Uterus (tissue), 2 donors: ENCODE results near the gene ERVFRD-1.

Experiments used
- POLR2A ChIP-seq, 2 donors: fragments of 450-650 bp; IDR thresholded peaks; one replicate each; pipeline ENCODE4 v1.6.1; 2016; ENCODE audit warnings: antibody characterized with exemption in 2 of 2, mild to moderate bottlenecking in 1 of 2, moderate library complexity in 1 of 2
- TF ChIP-seq, protein P1 (sequence below), 4 experiments: fragments of 200-600 bp in 2 of 4; fragments of 450-650 bp in 2 of 4; sonication (generic) in 2 of 4; IDR thresholded peaks; one replicate each; pipeline ENCODE4 v1.5.1; 2016 to 2019; ENCODE audit warnings: antibody characterized with exemption in 4 of 4, mild to moderate bottlenecking in 2 of 4, moderate library complexity in 1 of 4

DNA sequence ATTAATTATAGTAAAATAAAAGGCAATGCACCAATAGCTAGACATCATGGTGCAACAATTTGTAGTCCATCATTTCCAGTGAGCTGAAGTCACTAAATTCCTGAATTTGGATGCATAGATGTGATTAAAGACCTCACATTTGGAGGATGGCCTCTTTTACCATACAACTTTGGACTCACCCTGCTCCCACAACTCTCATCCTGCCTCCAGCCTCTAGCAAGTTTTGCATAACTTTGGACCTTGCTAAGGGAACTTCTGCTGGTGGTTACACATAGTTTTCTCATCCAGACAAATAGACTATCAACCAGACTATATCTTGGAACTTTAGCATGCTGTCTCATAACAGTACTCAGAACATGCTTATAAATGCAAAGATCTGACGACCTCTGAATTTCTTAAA, 54.7 kb downstream of the ERVFRD-1 start:
- TF ChIP-seq, protein P1, sequence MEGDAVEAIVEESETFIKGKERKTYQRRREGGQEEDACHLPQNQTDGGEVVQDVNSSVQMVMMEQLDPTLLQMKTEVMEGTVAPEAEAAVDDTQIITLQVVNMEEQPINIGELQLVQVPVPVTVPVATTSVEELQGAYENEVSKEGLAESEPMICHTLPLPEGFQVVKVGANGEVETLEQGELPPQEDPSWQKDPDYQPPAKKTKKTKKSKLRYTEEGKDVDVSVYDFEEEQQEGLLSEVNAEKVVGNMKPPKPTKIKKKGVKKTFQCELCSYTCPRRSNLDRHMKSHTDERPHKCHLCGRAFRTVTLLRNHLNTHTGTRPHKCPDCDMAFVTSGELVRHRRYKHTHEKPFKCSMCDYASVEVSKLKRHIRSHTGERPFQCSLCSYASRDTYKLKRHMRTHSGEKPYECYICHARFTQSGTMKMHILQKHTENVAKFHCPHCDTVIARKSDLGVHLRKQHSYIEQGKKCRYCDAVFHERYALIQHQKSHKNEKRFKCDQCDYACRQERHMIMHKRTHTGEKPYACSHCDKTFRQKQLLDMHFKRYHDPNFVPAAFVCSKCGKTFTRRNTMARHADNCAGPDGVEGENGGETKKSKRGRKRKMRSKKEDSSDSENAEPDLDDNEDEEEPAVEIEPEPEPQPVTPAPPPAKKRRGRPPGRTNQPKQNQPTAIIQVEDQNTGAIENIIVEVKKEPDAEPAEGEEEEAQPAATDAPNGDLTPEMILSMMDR (IDR thresholded peaks at IDR 0.05): no peak
- no peak for TF ChIP-seq POLR2A (IDR thresholded peaks at IDR 0.05)
